ENCODE measurements around the gene FMNL2.

FMNL2 gene

GRCh38 chr2:152613235-152613634 lies 278.3 kb downstream of the FMNL2 start:
- DNase-seq (no peak), ATAC-seq (ENCODE audit: insufficient read depth, low read depth) (no peak)
- H3K4me1 ChIP-seq (ENCODE audit: insufficient read depth, low read length) = no peaks in the 10 kb centered on the region
- no peak overlapping the region for H3K4me2 ChIP-seq (ENCODE audit: insufficient read depth, low read length)
- no peaks in the 10 kb centered on the region for H4K20me1 ChIP-seq (ENCODE audit: insufficient read depth, low read length)
- H3K36me3 ChIP-seq (ENCODE audit: insufficient read depth, low read length) = no peaks in the 10 kb centered on the region
- H3K9ac ChIP-seq (ENCODE audit: low read depth, low read length) = no peak overlapping the region
- H2AFZ ChIP-seq (ENCODE audit: low read depth, low read length) = no peak overlapping the region
- no peak for TF ChIP-seq CTCF (IDR thresholded peaks at IDR 0.05; ENCODE audit: borderline replicate concordance, extremely low read depth, low read length, poor library complexity, severe bottlenecking)
- no peak for TF ChIP-seq EZH2 (IDR thresholded peaks at IDR 0.05; ENCODE audit: borderline replicate concordance, low read depth, low read length, severe bottlenecking)
- H3K9me3 ChIP-seq (ENCODE audit: insufficient read depth, low read length, severe bottlenecking) = no peaks in the 10 kb centered on the region
- H3K79me2 ChIP-seq (ENCODE audit: insufficient read depth, low read length) = no peaks in the 10 kb centered on the region
- no peaks in the 10 kb centered on the region for H3K27me3 ChIP-seq (ENCODE audit: insufficient read depth, low read length, poor library complexity)
- no peak overlapping the region for H3K27ac ChIP-seq (ENCODE audit: low read length)
- H3K4me3 ChIP-seq (ENCODE audit: low read depth in 1 of 2, low read length in 2 of 2) = no peak overlapping the region

GRCh38 chr2:152615177-152615576 lies 280.2 kb downstream of the FMNL2 start:
- TF ChIP-seq CTCF (IDR thresholded peaks at IDR 0.05; ENCODE audit: borderline replicate concordance, extremely low read depth, low read length, poor library complexity, severe bottlenecking) (no peak), EZH2 (IDR thresholded peaks at IDR 0.05; ENCODE audit: borderline replicate concordance, low read depth, low read length, severe bottlenecking) (no peak)
- Histone ChIP-seq H3K4me1 (ENCODE audit: insufficient read depth, low read length) (no peaks in the 10 kb centered on the region), H4K20me1 (ENCODE audit: insufficient read depth, low read length) (no peaks in the 10 kb centered on the region), H3K9ac (ENCODE audit: low read depth, low read length) (no peak overlapping the region), H3K4me3 (ENCODE audit: low read depth in 1 of 2, low read length in 2 of 2) (no peak overlapping the region), H3K79me2 (ENCODE audit: insufficient read depth, low read length) (no peaks in the 10 kb centered on the region), H2AFZ (ENCODE audit: low read depth, low read length) (no peak overlapping the region), H3K9me3 (ENCODE audit: insufficient read depth, low read length, severe bottlenecking) (no peaks in the 10 kb centered on the region), H3K36me3 (ENCODE audit: insufficient read depth, low read length) (no peaks in the 10 kb centered on the region), H3K27ac (ENCODE audit: low read length) (no peak overlapping the region), H3K27me3 (ENCODE audit: insufficient read depth, low read length, poor library complexity) (no peaks in the 10 kb centered on the region), H3K4me2 (ENCODE audit: insufficient read depth, low read length) (no peak overlapping the region)
- DNase-seq (no peak), ATAC-seq (ENCODE audit: insufficient read depth, low read depth) (no peak)

GRCh38 chr2:152617456-152618192 lies 282.6 kb downstream of the FMNL2 start:
- H3K4me3 ChIP-seq (ENCODE audit: low read depth in 1 of 2, low read length in 2 of 2) = no peak overlapping the region
- no peaks in the 10 kb centered on the region for H3K27me3 ChIP-seq (ENCODE audit: insufficient read depth, low read length, poor library complexity)
- H3K9ac ChIP-seq (ENCODE audit: low read depth, low read length) = no peak overlapping the region
- H3K27ac ChIP-seq (ENCODE audit: low read length) = no peak overlapping the region
- no peaks in the 10 kb centered on the region for H3K4me1 ChIP-seq (ENCODE audit: insufficient read depth, low read length)
- TF ChIP-seq EZH2 (IDR thresholded peaks at IDR 0.05; ENCODE audit: borderline replicate concordance, low read depth, low read length, severe bottlenecking) (no peak), CTCF (IDR thresholded peaks at IDR 0.05; ENCODE audit: borderline replicate concordance, extremely low read depth, low read length, poor library complexity, severe bottlenecking) (no peak)
- ATAC-seq (ENCODE audit: insufficient read depth, low read depth) (no peak), DNase-seq (no peak)
- H3K36me3 ChIP-seq (ENCODE audit: insufficient read depth, low read length) = no peaks in the 10 kb centered on the region
- H3K9me3 ChIP-seq (ENCODE audit: insufficient read depth, low read length, severe bottlenecking) = no peaks in the 10 kb centered on the region
- no peaks in the 10 kb centered on the region for H3K79me2 ChIP-seq (ENCODE audit: insufficient read depth, low read length)
- no peak overlapping the region for H2AFZ ChIP-seq (ENCODE audit: low read depth, low read length)
- H4K20me1 ChIP-seq (ENCODE audit: insufficient read depth, low read length) = no peaks in the 10 kb centered on the region
- no peak overlapping the region for H3K4me2 ChIP-seq (ENCODE audit: insufficient read depth, low read length)
